H9 (cell line): ENCODE measurements around the gene ME3. TPM values are rescaled to one million over a fixed set of nuclear protein-coding genes. Genes with fewer than 3 reads are reported as not detected.

ENCODE experiments used
- DNase-seq: peaks from one replicate; pipeline ENCODE4 v3.0.0-alpha.2; 2017
- H2AFZ ChIP-seq: one replicate; pipeline ENCODE4 v1.6.1; 2013; ENCODE audit warnings: mild to moderate bottlenecking, low read length, control low read depth, moderate library complexity
- H2AK5ac ChIP-seq: 2 replicates; pipeline ENCODE4 v1.6.1; 2013; ENCODE audit warnings: low read length, control low read depth, mixed read lengths; ENCODE audit not compliant: insufficient read length
- H2BK120ac ChIP-seq: one replicate; pipeline ENCODE4 v1.6.1; 2013; ENCODE audit warnings: low read depth, mild to moderate bottlenecking, low read length, control low read depth, inconsistent platforms; ENCODE audit not compliant: poor library complexity, severe bottlenecking
- H2BK12ac ChIP-seq: 2 replicates; pipeline ENCODE4 v1.6.1; 2013; ENCODE audit warnings: low read length, control low read depth, mixed read lengths, low read depth; ENCODE audit not compliant: insufficient read length
- H2BK15ac ChIP-seq: 2 replicates; pipeline ENCODE4 v1.6.1; 2013; ENCODE audit warnings: low read depth, low read length, control low read depth
- H2BK20ac ChIP-seq: one replicate; pipeline ENCODE4 v1.6.1; 2013; ENCODE audit warnings: low read depth, mild to moderate bottlenecking, low read length, control low read depth, inconsistent platforms; ENCODE audit not compliant: poor library complexity, severe bottlenecking
- H2BK5ac ChIP-seq: 2 replicates; pipeline ENCODE4 v1.6.1; 2013; ENCODE audit warnings: low read length, control low read depth, mixed read lengths; ENCODE audit not compliant: insufficient read length
- H3K14ac ChIP-seq: 2 replicates; pipeline ENCODE4 v1.6.1; 2013; ENCODE audit warnings: low read length, control low read depth; ENCODE audit not compliant: insufficient read depth
- H3K18ac ChIP-seq: 2 replicates; pipeline ENCODE4 v1.6.1; 2013; ENCODE audit warnings: low read depth, mild to moderate bottlenecking, mixed read lengths, low read length, control low read depth; ENCODE audit not compliant: insufficient read length
- H3K23ac ChIP-seq: 2 replicates; pipeline ENCODE4 v1.6.1; 2013; ENCODE audit warnings: low read length, control low read depth, mixed read lengths, low read depth; ENCODE audit not compliant: insufficient read length
- H3K23me2 ChIP-seq: 2 replicates; pipeline ENCODE4 v1.6.1; 2013; ENCODE audit warnings: low read depth, mild to moderate bottlenecking, mixed read lengths, low read length, control low read depth; ENCODE audit not compliant: insufficient read length, poor library complexity, severe bottlenecking
- H3K27ac ChIP-seq: 2 replicates; pipeline ENCODE4 v1.5.1; 2013; ENCODE audit warnings: low read length, control low read depth, mixed read lengths, low read depth; ENCODE audit not compliant: insufficient read length
- H3K27me3 ChIP-seq: 2 replicates; pipeline ENCODE4 v1.6.1; 2013; ENCODE audit warnings: low read length, control low read depth, inconsistent platforms; ENCODE audit not compliant: insufficient read depth
- H3K4ac ChIP-seq: 2 replicates; pipeline ENCODE4 v1.6.1; 2013; ENCODE audit warnings: low read depth, mild to moderate bottlenecking, control low read depth, inconsistent platforms, low read length, moderate library complexity
- H3K4me1 ChIP-seq: 2 replicates; pipeline ENCODE4 v1.6.1; 2013; ENCODE audit warnings: low read length, control low read depth, inconsistent platforms; ENCODE audit not compliant: insufficient read depth
- H3K4me2 ChIP-seq: 2 replicates; pipeline ENCODE4 v1.6.1; 2013; ENCODE audit warnings: low read length, control low read depth, mixed read lengths; ENCODE audit not compliant: insufficient read length, insufficient read depth
- H3K56ac ChIP-seq: 2 replicates; pipeline ENCODE4 v1.6.1; 2013; ENCODE audit warnings: low read depth, mild to moderate bottlenecking, mixed read lengths, low read length, control low read depth; ENCODE audit not compliant: insufficient read length
- H3K79me1 ChIP-seq: 2 replicates; pipeline ENCODE4 v1.6.1; 2013; ENCODE audit warnings: low read depth, mild to moderate bottlenecking, moderate library complexity, low read length, control low read depth, inconsistent platforms; ENCODE audit not compliant: insufficient read depth, poor library complexity, severe bottlenecking
- H3K79me2 ChIP-seq: 2 replicates; pipeline ENCODE4 v1.6.1; 2013; ENCODE audit warnings: low read length, control low read depth, inconsistent platforms; ENCODE audit not compliant: insufficient read depth
- H3K9ac ChIP-seq: 2 replicates; pipeline ENCODE4 v1.6.1; 2013; ENCODE audit warnings: low read length, control low read depth, mixed read lengths; ENCODE audit not compliant: insufficient read length; ENCODE audit errors: extremely low read depth
- H3K9me3 ChIP-seq: one replicate; pipeline ENCODE4 v1.6.1; 2013; ENCODE audit warnings: low read depth, low read length, inconsistent platforms; ENCODE audit not compliant: control insufficient read depth
- H3T11ph ChIP-seq: one replicate; pipeline ENCODE4 v1.6.1; 2013; ENCODE audit warnings: mild to moderate bottlenecking, low read length, control low read depth, inconsistent platforms
- H4K20me1 ChIP-seq: one replicate; pipeline ENCODE4 v1.6.1; 2013; ENCODE audit not compliant: control insufficient read depth, insufficient read length, insufficient read depth
- H4K5ac ChIP-seq: 2 replicates; pipeline ENCODE4 v1.6.1; 2013; ENCODE audit warnings: low read depth, mild to moderate bottlenecking, mixed read lengths, low read length, control low read depth; ENCODE audit not compliant: insufficient read length
- H4K8ac ChIP-seq: replicated peaks from 2 replicates; pipeline ENCODE4 v1.6.1; 2013; ENCODE audit warnings: low read length, control low read depth, mixed read lengths, low read depth; ENCODE audit not compliant: insufficient read length
- H4K91ac ChIP-seq: 2 replicates; pipeline ENCODE4 v1.6.1; 2013; ENCODE audit warnings: low read depth, mild to moderate bottlenecking, moderate library complexity, mixed read lengths, low read length, control low read depth; ENCODE audit not compliant: insufficient read length
- H3K27ac Mint-ChIP-seq, 3 experiments: 2 replicates in 2 of 3; 3 replicates in 1 of 3; pipeline ENCODE4 v1.8.0; 2020 to 2021; ENCODE audit warnings: mixed read lengths in 3 of 3, mild to moderate bottlenecking in 1 of 3, moderate library complexity in 1 of 3
- H3K27me3 Mint-ChIP-seq: 2 replicates; pipeline ENCODE4 v1.8.0; 2021; ENCODE audit warnings: low read depth, mild to moderate bottlenecking, moderate library complexity, mixed read lengths
- H3K36me3 Mint-ChIP-seq, 3 experiments: 2 replicates in 2 of 3; 3 replicates in 1 of 3; pipeline ENCODE4 v1.8.0; 2020 to 2021; ENCODE audit warnings: low read depth in 3 of 3, mixed read lengths in 3 of 3; ENCODE audit not compliant: insufficient read depth in 1 of 3
- H3K4me1 Mint-ChIP-seq, 2 experiments: 2 replicates each; pipeline ENCODE4 v1.8.0; 2020; ENCODE audit warnings: mixed read lengths in 2 of 2
- H3K4me3 Mint-ChIP-seq, 2 experiments: 2 replicates in 1 of 2; 3 replicates in 1 of 2; pipeline ENCODE4 v1.8.0; 2020 to 2021; ENCODE audit warnings: mild to moderate bottlenecking in 2 of 2, mixed read lengths in 2 of 2, moderate library complexity in 1 of 2
- H3K9me3 Mint-ChIP-seq, 2 experiments: 2 replicates in 1 of 2; 3 replicates in 1 of 2; pipeline ENCODE4 v1.8.0; 2020; ENCODE audit warnings: mild to moderate bottlenecking in 2 of 2, mixed read lengths in 2 of 2, moderate library complexity in 1 of 2
- whole genome bisulfite sequencing: extraction: QIAGEN DNeasy Blood & Tissue Kit; methylation state at CpG from one replicate; pipeline ENCODE4 v1.1.7; 2013; ENCODE audit warnings: missing lambda C conversion rate, low lambda C conversion rate, mixed read lengths; ENCODE audit not compliant: insufficient read length; ENCODE audit errors: extremely low coverage; 5-methylcytosine and 5-hydroxymethylcytosine counted together
- total RNA-seq: library from RNA; stranded (reverse); gene quantifications from 2 replicates; pipeline ENCODE4 v1.2.1, GENCODE V29; 2021
- TF ChIP-seq, protein P1 (sequence below): fragments of 200-600 bp; sonication (generic); conservative IDR thresholded peaks from 3 replicates; pipeline ENCODE4 v1.8.0; 2021; ENCODE audit warnings: antibody characterized with exemption, mild to moderate bottlenecking

ME3 gene
- total RNA-seq, 1 experiment from 2014 or later = 2.8 TPM

DNA sequence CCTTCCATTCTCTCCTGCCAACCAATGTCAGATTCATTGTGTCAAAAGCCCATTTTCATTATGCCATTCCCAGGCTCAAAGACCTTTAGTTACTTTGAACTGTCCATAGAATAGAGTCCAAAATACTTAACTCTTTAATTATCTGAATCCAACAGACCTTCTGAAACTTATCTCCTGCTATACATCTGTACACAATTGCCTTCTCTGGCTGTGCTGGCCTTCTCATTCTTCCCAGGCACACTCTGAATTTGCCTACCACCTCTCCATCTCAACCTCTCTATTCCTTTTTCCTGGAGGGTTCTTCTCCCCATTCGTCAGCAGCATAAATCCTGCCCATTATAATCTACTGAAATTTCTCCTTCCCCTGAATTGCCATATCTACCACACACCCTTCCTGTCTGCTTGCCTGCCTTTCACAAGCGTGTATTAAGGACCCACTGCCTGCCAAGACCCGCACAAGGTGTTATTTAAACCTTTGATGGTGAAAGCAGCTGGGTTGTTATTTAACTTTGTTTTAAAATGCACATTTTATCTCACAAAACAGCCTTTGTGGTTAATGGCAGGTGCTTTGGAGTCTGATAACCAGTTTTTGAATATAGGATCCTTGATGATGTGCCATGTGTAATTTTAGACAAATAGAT lies 171.8 kb downstream of the ME3 start:
- H4K20me1 ChIP-seq = no peaks in the 10 kb centered on the region
- Mint-ChIP-seq H3K9me3 (no peaks in the 10 kb centered on the region), H3K27me3 (no peaks in the 10 kb centered on the region), H3K27ac (no peak overlapping the region), H3K4me1 (peaks cover 18% of the 10 kb centered on the region in 2 experiments), H3K36me3 (no peaks in the 10 kb centered on the region), H3K4me3 (no peak overlapping the region)
- TF ChIP-seq, protein P1, sequence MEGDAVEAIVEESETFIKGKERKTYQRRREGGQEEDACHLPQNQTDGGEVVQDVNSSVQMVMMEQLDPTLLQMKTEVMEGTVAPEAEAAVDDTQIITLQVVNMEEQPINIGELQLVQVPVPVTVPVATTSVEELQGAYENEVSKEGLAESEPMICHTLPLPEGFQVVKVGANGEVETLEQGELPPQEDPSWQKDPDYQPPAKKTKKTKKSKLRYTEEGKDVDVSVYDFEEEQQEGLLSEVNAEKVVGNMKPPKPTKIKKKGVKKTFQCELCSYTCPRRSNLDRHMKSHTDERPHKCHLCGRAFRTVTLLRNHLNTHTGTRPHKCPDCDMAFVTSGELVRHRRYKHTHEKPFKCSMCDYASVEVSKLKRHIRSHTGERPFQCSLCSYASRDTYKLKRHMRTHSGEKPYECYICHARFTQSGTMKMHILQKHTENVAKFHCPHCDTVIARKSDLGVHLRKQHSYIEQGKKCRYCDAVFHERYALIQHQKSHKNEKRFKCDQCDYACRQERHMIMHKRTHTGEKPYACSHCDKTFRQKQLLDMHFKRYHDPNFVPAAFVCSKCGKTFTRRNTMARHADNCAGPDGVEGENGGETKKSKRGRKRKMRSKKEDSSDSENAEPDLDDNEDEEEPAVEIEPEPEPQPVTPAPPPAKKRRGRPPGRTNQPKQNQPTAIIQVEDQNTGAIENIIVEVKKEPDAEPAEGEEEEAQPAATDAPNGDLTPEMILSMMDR = no peak
- H2BK15ac ChIP-seq = no peak overlapping the region
- H3K79me1 ChIP-seq = no peaks in the 10 kb centered on the region
- no peak overlapping the region for H2BK120ac ChIP-seq
- no peak overlapping the region for H4K91ac ChIP-seq
- H2AK5ac ChIP-seq = peak overlapping the region; percentile 21
- H3K9ac ChIP-seq = no peak overlapping the region
- H3K27ac ChIP-seq = no peak overlapping the region
- DNase-seq = no peak
- no peaks in the 10 kb centered on the region for H3K23me2 ChIP-seq
- H3K14ac ChIP-seq = no peak overlapping the region
- H3K4me2 ChIP-seq = no peak overlapping the region
- no peak overlapping the region for H4K8ac ChIP-seq
- H3K4me1 ChIP-seq = no peaks in the 10 kb centered on the region
- no peaks in the 10 kb centered on the region for H3K27me3 ChIP-seq
- no peak overlapping the region for H2BK12ac ChIP-seq
- no peak overlapping the region for H2BK5ac ChIP-seq
- H2BK20ac ChIP-seq = no peak overlapping the region
- H3K23ac ChIP-seq = no peak overlapping the region
- H3K18ac ChIP-seq = no peak overlapping the region
- no peak overlapping the region for H4K5ac ChIP-seq
- no peak overlapping the region for H3K4ac ChIP-seq
- H3K9me3 ChIP-seq = no peaks in the 10 kb centered on the region
- no peak overlapping the region for H2AFZ ChIP-seq
- no peaks in the 10 kb centered on the region for H3K79me2 ChIP-seq
- WGBS = no CpG with 5 or more reads among the region's 3 CpGs
- H3K56ac ChIP-seq = no peak overlapping the region
- no peak overlapping the region for H3T11ph ChIP-seq
